Right cardiac atrium (tissue), 5 donors: ENCODE results near the gene MATN1. TPM values are rescaled to one million over a fixed set of nuclear protein-coding genes. Genes with fewer than 3 reads are reported as not detected.
"Not testable (repeated sequence)": the region's sequence is repeated elsewhere in the genome, so short reads cannot be mapped to it uniquely, and the experiment has no call there.

Experiments used
- ATAC-seq, 2 donors: fragments of 200-7000 bp; cut with Tn5 transposase; one replicate each; pipeline versions ENCODE4 v1.8.0 to v1.9.1; 2020; ENCODE audit warnings: moderate library complexity in 2 of 2, mild to moderate bottlenecking in 1 of 2
- DNase-seq, 3 donors: peaks; one replicate each; pipeline ENCODE4 v3.0.0-alpha.2; 2020
- H3K27ac ChIP-seq: one replicate; pipeline ENCODE4 v1.5.1; 2013; ENCODE audit warnings: mild to moderate bottlenecking, low read length, control low read depth, moderate library complexity
- H3K27me3 ChIP-seq: one replicate; pipeline ENCODE4 v1.6.1; 2013; ENCODE audit not compliant: control insufficient read depth, insufficient read depth
- H3K4me1 ChIP-seq: one replicate; pipeline ENCODE4 v1.6.1; 2013; ENCODE audit warnings: low read length; ENCODE audit not compliant: control insufficient read depth, insufficient read depth
- H3K4me3 ChIP-seq: one replicate; pipeline ENCODE4 v1.5.1; 2013; ENCODE audit warnings: low read length, control low read depth
- H3K9me3 ChIP-seq: one replicate; pipeline ENCODE4 v1.6.1; 2013; ENCODE audit warnings: low read length; ENCODE audit not compliant: control insufficient read depth
- WGBS: extraction: QIAGEN DNeasy Blood & Tissue Kit; methylation state at CpG from one replicate; pipeline ENCODE4 v1.1.7; 2013; 5-methylcytosine and 5-hydroxymethylcytosine counted together
- intact Hi-C, 4 donors: fragments of 100-400 bp; cut with DNase I; formaldehyde crosslinking; loops; one replicate each; pipeline versions ENCODE4 v1.11.0 to v1.14.0; 2022 to 2023
- polyA plus RNA-seq: library from polyadenylated mRNA; stranded (reverse); fragments of 200-250 nt; gene quantifications from one replicate; pipeline ENCODE4 v1.2.3, GENCODE V29; 2013
- total RNA-seq, 4 donors: library from RNA; stranded (reverse); fragmentation: NEBNext Ultra II Directional; extraction: Animal tissue kit (Norgen Biotek cat#: 25700); gene quantifications; one replicate each; pipeline ENCODE4 v1.2.1, GENCODE V29; 2021
- donor health status: healthy with polysubstance abuse.
- donor health status: DM: no; HTN: yes; CAD: no.
- donor health status: DM: no; HTN: no; CAD: no.
- donor health status: DM: no; HTN: yes; CAD: no; lungs with severe emphysema.
- donor health status: DM: yes; HTN: yes; CAD: no.

Gene MATN1
- total and polyA plus RNA-seq, 5 donors: 0.07 TPM; not detected in 4

- Histone ChIP-seq H3K27me3 (no peaks in the 10 kb centered on the region), H3K27ac (no peak overlapping the region), H3K9me3 (no peaks in the 10 kb centered on the region), H3K4me1 (no peaks in the 10 kb centered on the region), H3K4me3 (no peak overlapping the region)
- 67% methylated on average over 7 of the region's 7 CpGs for WGBS
- ATAC-seq (no peak), DNase-seq (no peak)
- intact Hi-C loops: no loop called here
Measured at GRCh38 chr1:30692948-30693301, 30.5 kb downstream of the MATN1 start.

- no peak for ATAC-seq
- no peaks in the 10 kb centered on the region for H3K27me3 ChIP-seq
- 61% methylated on average over 7 of the region's 7 CpGs for WGBS
Measured at GRCh38 chr1:30692201-30692947, 31.0 kb downstream of the MATN1 start.

GRCh38 chr1:30691480-30691879 is 31.9 kb downstream of the MATN1 start:
- DNase-seq: no peak
- intact Hi-C loops: no loop called here

More at GRCh38 chr1:30692201-30692947, 31.0 kb downstream of the MATN1 start:
- no peak for DNase-seq
- Histone ChIP-seq H3K4me1 (no peaks in the 10 kb centered on the region), H3K4me3 (no peak overlapping the region), H3K27ac (no peak overlapping the region), H3K9me3 (no peaks in the 10 kb centered on the region)
- intact Hi-C loops: no loop called here

GRCh38 chr1:30689901-30690645 is 33.3 kb downstream of the MATN1 start:
- intact Hi-C loops: no loop called here
- WGBS: 53% methylated on average over 7 of the region's 7 CpGs
- ATAC-seq (no peak), DNase-seq (no peak)
- Histone ChIP-seq H3K4me1 (no peaks in the 10 kb centered on the region), H3K27me3 (no peaks in the 10 kb centered on the region), H3K9me3 (no peaks in the 10 kb centered on the region), H3K27ac (no peak overlapping the region), H3K4me3 (no peak overlapping the region)

More at GRCh38 chr1:30691480-30691879, 31.9 kb downstream of the MATN1 start:
- H3K4me3 ChIP-seq: no peak overlapping the region
- 52% methylated on average over 5 of the region's 5 CpGs for WGBS
- no peaks in the 10 kb centered on the region for H3K27me3 ChIP-seq
- no peaks in the 10 kb centered on the region for H3K9me3 ChIP-seq
- H3K4me1 ChIP-seq: no peaks in the 10 kb centered on the region
- ATAC-seq: no peak
- H3K27ac ChIP-seq: no peak overlapping the region

GRCh38 chr1:30688920-30689794 is 34.2 kb downstream of the MATN1 start:
- H3K4me1 ChIP-seq: no peaks in the 10 kb centered on the region
- ATAC-seq: no peak
- no peak for DNase-seq
- no peaks in the 10 kb centered on the region for H3K9me3 ChIP-seq
- intact Hi-C loops: no loop called here
- no peak overlapping the region for H3K27ac ChIP-seq
- H3K27me3 ChIP-seq: no peaks in the 10 kb centered on the region
- H3K4me3 ChIP-seq: no peak overlapping the region
- whole genome bisulfite sequencing: 78% methylated on average over 11 of the region's 11 CpGs

- H3K27me3 ChIP-seq, H3K4me1 ChIP-seq, H3K9me3 ChIP-seq, H3K27ac ChIP-seq, H3K4me3 ChIP-seq, intact Hi-C loops, ATAC-seq, DNase-seq: not testable (repeated sequence)
- WGBS: 87% methylated on average over 9 of the region's 9 CpGs
Measured at GRCh38 chr1:30688516-30688915, 34.9 kb downstream of the MATN1 start.

GRCh38 chr1:30687886-30688285 is 35.5 kb downstream of the MATN1 start:
- Histone ChIP-seq H3K4me3 (no peak overlapping the region), H3K9me3 (no peaks in the 10 kb centered on the region), H3K4me1 (no peaks in the 10 kb centered on the region), H3K27ac (no peak overlapping the region), H3K27me3 (no peaks in the 10 kb centered on the region)
- no peak for DNase-seq
- intact Hi-C loops: no loop called here
- no peak for ATAC-seq
- whole genome bisulfite sequencing: 88% methylated on average over 6 of the region's 6 CpGs

GRCh38 chr1:30686236-30686935 is 37.0 kb downstream of the MATN1 start:
- intact Hi-C loops: no loop called here
- DNase-seq (no peak), ATAC-seq (no peak)
- Histone ChIP-seq H3K27ac (no peak overlapping the region), H3K27me3 (no peaks in the 10 kb centered on the region), H3K4me3 (no peak overlapping the region), H3K9me3 (no peaks in the 10 kb centered on the region), H3K4me1 (no peaks in the 10 kb centered on the region)
- 44% methylated on average over 10 of the region's 10 CpGs for WGBS

- Histone ChIP-seq H3K4me1 (no peaks in the 10 kb centered on the region), H3K27me3 (no peaks in the 10 kb centered on the region), H3K4me3 (no peak overlapping the region), H3K27ac (no peak overlapping the region), H3K9me3 (no peaks in the 10 kb centered on the region)
- DNase-seq: no peak
- ATAC-seq: no peak
- WGBS: 33% methylated on average over 11 of the region's 11 CpGs
- intact Hi-C loops: no loop called here
Measured at GRCh38 chr1:30685796-30686165, 37.6 kb downstream of the MATN1 start.

- DNase-seq: peak; percentile 55 to 74 (median 73)
- Histone ChIP-seq H3K27ac (no peak overlapping the region), H3K27me3 (no peaks in the 10 kb centered on the region), H3K9me3 (no peaks in the 10 kb centered on the region), H3K4me1 (no peaks in the 10 kb centered on the region), H3K4me3 (no peak overlapping the region)
- 7% methylated on average over 56 of the region's 56 CpGs for WGBS
- intact Hi-C loops: no loop called here
- ATAC-seq: peak; percentile 71 to 86
Measured at GRCh38 chr1:30684881-30685795, 38.2 kb downstream of the MATN1 start.
